ENCODE measurements around the gene SSRP1.
"Not testable (repeated sequence)": the region's sequence is repeated elsewhere in the genome, so short reads cannot be mapped to it uniquely, and the experiment has no call there.

SSRP1 gene

GRCh38 chr11:57302489-57302888, 33.2 kb downstream of the SSRP1 start:
- FAIRE-seq (no peak), DNase-seq (ENCODE audit: low spot score) (no peak)

GRCh38 chr11:57301711-57302423, 33.8 kb downstream of the SSRP1 start:
- no peak for FAIRE-seq
- no peak for DNase-seq (ENCODE audit: low spot score)

DNA sequence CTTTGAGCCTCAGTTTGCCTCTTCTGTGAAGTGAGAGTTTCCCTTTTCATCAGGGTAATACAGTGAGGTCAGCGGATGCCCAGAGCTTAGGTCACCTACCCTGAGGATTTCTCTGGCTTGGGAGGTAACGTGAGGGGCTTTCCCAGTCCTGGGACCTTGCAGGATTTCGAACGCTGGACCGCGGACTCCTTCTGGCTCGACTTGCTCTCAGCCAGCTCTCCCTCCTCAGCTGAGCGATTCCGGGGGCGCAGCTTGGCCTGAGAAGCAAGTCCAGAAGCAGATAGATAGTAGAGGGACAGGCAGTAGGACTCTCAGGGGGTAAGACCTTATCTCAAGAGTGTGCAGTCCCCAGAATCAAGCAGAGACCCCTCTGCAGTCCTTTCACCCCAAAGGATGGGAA, 34.9 kb downstream of the SSRP1 start:
- no peak for FAIRE-seq

GRCh38 chr11:57299150-57299737, 36.4 kb downstream of the SSRP1 start:
- DNase-seq (ENCODE audit: low spot score) (no peak), FAIRE-seq (no peak)

More for the DNA sequence above, 34.9 kb downstream of the SSRP1 start:
- no peak for DNase-seq (ENCODE audit: low spot score)

DNA sequence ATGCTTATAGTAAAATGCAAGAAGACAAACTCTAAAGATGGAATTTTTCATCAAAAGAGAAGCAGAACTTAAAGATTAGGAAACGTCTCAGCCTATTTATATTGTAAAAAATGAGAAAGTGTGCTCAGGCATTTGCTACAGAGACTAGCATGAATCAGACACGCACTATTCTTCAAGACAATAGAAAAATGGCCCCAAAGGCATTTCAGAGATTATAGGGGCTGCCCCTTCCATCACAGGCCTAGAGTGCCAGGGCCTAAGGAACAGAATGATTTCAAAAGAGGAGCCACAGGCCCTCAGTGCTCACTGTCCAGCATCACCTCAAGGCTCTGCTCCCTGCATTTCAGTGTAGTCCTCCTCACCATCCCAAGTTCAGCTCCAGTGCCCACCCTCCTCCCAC, 38.5 kb downstream of the SSRP1 start:
- FAIRE-seq (no peak), DNase-seq (ENCODE audit: low spot score) (no peak)

- not testable (repeated sequence) for FAIRE-seq; DNase-seq (ENCODE audit: low spot score)
Observed at GRCh38 chr11:57296205-57296604, 39.5 kb downstream of the SSRP1 start.

DNA sequence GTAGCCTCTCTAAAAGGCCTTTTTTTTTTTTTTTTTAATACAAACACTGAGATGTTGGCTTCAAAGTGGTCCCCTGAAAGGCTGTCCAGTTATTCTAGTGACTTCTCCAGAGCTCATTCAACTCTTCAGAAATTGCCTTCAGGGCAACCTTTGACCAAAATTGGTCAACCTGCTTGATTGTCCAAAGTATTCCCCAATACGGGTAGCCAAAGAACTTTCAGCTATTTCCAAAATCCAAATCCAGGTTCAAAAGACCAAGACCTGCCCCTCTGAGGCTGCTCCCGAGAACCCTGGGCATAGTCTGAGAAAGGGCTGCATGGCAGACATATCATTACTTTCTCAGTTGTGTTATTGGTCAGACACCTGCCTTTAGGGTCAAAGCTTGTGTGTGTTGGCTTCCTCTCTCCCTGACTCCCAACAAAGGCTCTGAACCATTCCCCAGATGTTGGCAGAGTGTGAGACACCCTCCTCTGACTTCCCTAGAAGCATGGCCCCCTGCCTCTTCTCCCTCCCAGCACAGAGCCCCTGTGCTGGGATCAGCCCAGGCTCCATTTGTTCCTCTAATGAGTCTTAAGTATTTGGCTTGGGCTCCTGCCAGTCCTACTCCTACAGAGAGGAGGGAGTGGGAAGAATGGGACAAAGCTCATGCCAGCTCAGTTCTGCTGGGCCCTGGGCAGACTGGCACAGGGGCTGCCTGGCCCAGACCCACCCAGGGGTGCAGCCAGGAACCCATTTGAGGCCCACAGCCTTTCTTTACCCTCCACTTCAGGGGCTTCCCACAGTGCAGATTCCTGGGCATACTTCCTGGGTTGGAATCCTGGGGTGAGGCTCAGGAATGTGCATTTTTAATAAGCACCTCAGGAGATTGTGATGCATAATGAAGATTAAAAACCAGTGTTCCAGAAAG, 41.2 kb downstream of the SSRP1 start:
- FAIRE-seq (no peak), DNase-seq (ENCODE audit: low spot score) (no peak)

DNA sequence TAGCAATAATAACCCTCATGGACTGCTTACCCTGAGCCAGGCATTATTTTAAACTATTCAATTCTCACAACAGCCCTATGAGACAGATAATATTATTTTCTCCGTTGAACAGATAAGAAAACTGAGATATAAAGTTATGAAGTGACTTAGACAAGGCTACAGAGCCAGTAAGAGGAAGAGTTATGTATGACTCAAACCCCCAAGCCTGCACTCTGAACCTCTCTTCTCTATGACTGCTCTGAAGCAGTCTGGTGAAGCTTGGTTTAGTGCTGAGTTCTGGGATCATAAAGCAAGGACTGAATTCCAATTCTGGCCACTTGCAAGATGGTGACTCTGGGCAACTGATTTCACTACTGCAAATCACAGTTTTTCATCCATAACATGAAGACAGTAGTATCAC, 45.4 kb downstream of the SSRP1 start:
- FAIRE-seq (no peak), DNase-seq (ENCODE audit: low spot score) (no peak)

DNA sequence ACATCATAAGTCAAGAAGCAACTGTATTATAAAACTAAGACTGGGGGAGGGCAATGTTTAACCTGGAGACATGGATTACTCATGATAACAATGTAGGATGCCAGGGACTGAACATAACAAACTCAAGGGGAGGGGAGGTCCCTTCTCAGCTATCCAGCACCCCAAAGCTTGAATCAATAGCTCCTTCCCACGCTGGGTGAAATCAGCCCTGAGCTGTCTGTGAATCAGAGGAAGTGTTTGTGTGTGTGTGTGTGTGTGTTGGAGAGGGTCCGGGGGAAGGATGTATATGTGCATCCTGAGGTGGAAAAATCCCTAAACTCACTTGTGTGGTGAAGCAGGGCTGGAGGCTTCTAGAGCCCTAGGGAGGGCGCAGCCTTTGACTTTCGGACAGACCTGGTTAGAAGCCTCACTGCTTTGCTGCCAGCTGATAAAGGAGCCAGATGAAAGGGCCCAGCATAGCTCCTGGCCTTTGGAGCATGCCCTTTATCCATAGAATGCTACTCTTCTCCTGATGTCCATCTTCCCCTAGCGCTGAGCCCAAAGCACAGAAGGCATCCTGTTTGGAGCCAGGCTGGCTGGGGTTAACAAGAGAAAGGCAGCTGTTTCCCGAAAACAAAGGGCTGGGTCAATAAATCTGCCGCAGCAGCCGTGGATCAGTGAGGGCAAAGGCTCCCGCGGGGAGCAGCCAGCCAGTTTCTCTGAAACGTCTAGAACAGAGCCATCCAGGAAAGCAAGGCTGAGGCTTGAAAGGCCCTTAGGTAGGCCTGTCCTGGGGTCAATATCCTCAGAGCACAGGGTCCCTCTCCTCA, 46.7 kb downstream of the SSRP1 start:
- FAIRE-seq (peak; percentile 13), DNase-seq (ENCODE audit: low spot score) (no peak)

GRCh38 chr11:57287884-57288283, 47.8 kb downstream of the SSRP1 start:
- FAIRE-seq, result no peak
- no peak for DNase-seq (ENCODE audit: low spot score)

DNA sequence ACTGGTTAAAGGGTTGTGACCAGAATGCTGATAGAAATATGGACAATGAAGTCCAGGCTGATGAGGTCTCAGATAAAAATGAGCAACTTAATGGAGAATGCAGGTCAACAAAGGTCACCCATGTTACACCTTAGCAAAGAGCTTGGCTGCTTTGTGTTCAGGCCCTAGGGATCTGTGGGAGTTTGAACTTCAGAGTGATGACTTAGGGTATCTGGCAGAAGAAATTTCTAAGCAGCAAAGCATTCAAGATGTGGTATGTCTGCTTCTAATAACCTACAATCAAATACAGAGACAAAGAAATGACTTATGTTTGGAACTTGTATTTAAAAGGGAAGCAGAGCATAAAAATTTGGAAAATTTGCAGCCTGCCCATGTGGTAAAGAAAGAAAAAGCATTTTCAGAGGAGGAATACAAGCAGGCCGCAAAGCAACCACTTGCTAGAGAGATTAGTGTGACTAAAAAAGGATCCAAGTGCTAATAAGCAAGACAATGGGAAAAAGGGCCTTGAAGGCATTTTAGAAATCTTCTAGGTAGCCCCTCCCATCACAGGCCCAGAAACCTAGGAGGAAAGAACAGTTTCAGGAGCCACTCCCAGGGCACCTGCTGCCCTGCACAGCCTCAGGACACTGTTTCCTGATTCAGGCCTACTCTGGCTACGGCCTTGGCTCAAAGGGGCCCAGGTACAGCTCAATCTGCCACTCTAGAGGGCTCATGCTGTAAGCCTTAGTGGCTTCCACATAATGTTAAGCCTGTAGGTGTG, 52.3 kb downstream of the SSRP1 start:
- DNase-seq (ENCODE audit: low spot score) (no peak), FAIRE-seq (no peak)

- not testable (repeated sequence) for DNase-seq (ENCODE audit: low spot score); FAIRE-seq
Observed at GRCh38 chr11:57281546-57281945, 54.1 kb downstream of the SSRP1 start.

- no peak for FAIRE-seq
- no peak for DNase-seq (ENCODE audit: low spot score)
Observed at GRCh38 chr11:57279116-57279515, 56.6 kb downstream of the SSRP1 start.

DNA sequence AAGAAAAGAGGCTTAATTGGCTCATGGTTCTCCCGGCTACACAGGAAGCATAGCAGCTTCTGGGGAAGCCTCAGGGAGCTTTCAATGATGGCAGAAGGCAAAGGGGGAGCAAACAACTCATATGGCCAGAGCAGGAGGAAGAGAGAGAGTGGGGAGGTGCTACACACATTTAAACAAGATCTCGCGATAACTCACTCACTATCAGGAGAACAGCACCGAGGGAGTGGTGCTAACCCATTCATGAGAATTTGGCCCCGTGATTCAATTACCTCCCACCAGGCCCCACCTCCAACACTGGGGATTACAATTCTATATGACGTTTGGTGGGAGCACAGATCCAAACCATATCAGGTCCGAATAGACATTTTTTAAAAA, 57.0 kb downstream of the SSRP1 start:
- DNase-seq (ENCODE audit: low spot score) (no peak), FAIRE-seq (no peak)

DNA sequence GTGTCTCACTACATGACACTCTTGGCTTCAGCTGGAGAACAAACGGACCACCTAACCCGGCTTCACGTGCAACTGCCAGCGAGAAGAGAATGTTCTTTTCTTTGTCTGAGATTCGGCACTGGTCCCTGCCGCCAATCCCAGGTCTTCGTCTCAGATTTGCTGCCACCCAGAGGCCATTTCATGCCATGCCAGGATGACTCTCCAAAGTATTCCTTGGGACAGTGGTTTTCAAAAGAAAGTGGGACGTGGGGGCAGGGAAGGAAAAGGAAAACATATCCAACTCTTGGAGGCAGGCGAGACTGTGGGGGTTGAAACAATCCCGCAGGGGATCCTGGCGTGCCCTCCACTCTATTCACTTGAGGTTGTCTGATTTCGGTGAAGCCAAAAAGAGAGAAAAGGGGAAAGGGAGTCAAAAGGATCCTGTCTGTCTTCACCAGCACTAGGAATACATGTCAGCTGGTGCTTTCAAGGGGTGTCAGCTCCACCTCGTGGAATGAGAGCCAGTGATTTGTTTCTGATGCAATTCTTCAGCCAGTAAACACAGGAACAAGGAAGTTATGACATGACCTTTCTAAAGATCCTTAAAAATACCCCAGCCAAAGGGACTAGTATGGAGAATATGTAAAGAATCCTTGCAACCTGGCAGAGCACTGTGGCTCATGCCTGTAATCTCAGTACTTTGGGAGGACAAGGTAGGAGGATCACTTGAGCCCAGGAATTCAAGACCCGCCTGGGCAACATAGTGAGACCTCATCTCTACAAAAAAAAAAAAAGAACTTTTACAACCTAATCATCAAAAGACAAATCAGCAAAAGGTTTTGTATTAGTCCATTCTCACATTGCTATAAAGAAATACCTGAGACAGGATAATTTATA, 57.6 kb downstream of the SSRP1 start:
- peak; percentile 87 for DNase-seq (ENCODE audit: low spot score)
- FAIRE-seq, result no peak

GRCh38 chr11:57276971-57277675, 58.6 kb downstream of the SSRP1 start:
- DNase-seq (ENCODE audit: low spot score), result no peak

DNA sequence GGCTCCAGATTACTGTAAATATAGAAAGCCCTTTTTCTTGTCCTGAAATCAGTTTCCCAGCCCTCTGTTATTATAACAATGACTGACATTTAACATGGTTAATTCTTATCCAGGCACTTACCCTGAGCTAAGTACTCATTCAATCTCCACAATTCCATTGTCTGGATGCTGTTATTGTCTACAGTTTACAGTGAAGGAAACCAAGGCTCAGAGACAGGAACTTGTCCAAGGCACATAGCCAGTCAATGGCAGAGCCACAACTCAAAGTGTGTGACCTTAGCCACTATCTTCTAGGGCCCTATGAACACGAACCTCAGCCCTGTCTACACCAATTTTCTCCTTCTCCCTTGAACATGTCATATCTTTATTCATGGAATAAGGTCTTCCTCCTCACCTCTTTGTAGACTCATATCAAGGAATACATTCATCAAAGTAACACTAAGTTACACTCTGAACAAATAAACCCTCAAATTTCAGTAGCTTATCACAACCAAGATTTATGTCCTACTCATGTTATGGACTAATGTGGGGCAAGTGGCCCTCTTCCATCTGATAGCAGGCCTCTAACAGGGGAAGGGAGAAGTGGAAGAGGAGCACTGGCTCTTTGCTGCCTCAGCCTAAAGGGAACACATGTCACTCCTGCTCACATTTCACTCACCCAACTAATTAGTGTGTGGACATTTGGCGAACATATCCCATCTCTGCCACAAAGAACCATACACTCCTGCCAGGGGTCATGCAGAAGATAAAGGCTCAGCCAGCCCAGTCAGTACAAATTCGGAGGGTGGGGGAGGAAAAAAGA, 59.3 kb downstream of the SSRP1 start:
- DNase-seq (ENCODE audit: low spot score) (no peak), FAIRE-seq (no peak)

More at GRCh38 chr11:57276971-57277675, 58.6 kb downstream of the SSRP1 start:
- no peak for FAIRE-seq

Measured in urothelium cell line (cell line).